ENCODE data around the gene ZBED1.
"Not testable (repeated sequence)": the region's sequence is repeated elsewhere in the genome, so short reads cannot be mapped to it uniquely, and the experiment has no call there.

The ZBED1 gene

GRCh38 chrX:2500803-2501558, at the start of gene ZBED1, which contains the start of gene DHRSX:
Gene ZBED1 (minus strand): TSS chrX:2500976. CDS start chrX:2490719, 10,257 bp downstream.
Gene DHRSX (minus strand): TSS chrX:2500976. CDS start chrX:2500925, 51 bp downstream.
- peak; percentile 31 for DNase-seq (ENCODE audit: low read depth)

GRCh38 chrX:2549876-2550275, 49.1 kb upstream of the ZBED1 start:
- DNase-seq (ENCODE audit: low read depth) = no peak

- no peak for DNase-seq (ENCODE audit: low read depth)
Measured at GRCh38 chrX:2548711-2549423, 48.1 kb upstream of the ZBED1 start.

- DNase-seq (ENCODE audit: low read depth) = no peak
Measured at GRCh38 chrX:2547736-2548135, 47.0 kb upstream of the ZBED1 start.

GRCh38 chrX:2546496-2546895, 45.7 kb upstream of the ZBED1 start:
- DNase-seq (ENCODE audit: low read depth) = no peak

GRCh38 chrX:2545144-2545543, 44.4 kb upstream of the ZBED1 start:
- no peak for DNase-seq (ENCODE audit: low read depth)

GRCh38 chrX:2542826-2543521, 42.2 kb upstream of the ZBED1 start:
- no peak for DNase-seq (ENCODE audit: low read depth)

- no peak for DNase-seq (ENCODE audit: low read depth)
Measured at GRCh38 chrX:2541603-2542002, 40.8 kb upstream of the ZBED1 start.

GRCh38 chrX:2540426-2540947, 39.7 kb upstream of the ZBED1 start:
- DNase-seq (ENCODE audit: low read depth) = no peak

GRCh38 chrX:2539586-2539985, 38.8 kb upstream of the ZBED1 start:
- DNase-seq (ENCODE audit: low read depth) = no peak

GRCh38 chrX:2538031-2538757, 37.4 kb upstream of the ZBED1 start:
- DNase-seq (ENCODE audit: low read depth) = no peak

GRCh38 chrX:2536974-2537373, 36.2 kb upstream of the ZBED1 start:
- DNase-seq (ENCODE audit: low read depth) = no peak

GRCh38 chrX:2536141-2536540, 35.4 kb upstream of the ZBED1 start:
- DNase-seq (ENCODE audit: low read depth) = no peak

- not testable (repeated sequence) for DNase-seq (ENCODE audit: low read depth)
Measured at GRCh38 chrX:2534261-2535021, 33.7 kb upstream of the ZBED1 start.

- DNase-seq (ENCODE audit: low read depth) = no peak
Measured at GRCh38 chrX:2533424-2533823, 32.6 kb upstream of the ZBED1 start.

GRCh38 chrX:2526390-2526789, 25.6 kb upstream of the ZBED1 start:
- DNase-seq (ENCODE audit: low read depth) = no peak

- no peak for DNase-seq (ENCODE audit: low read depth)
Measured at GRCh38 chrX:2523911-2524310, 23.1 kb upstream of the ZBED1 start.

- no peak for DNase-seq (ENCODE audit: low read depth)
Measured at GRCh38 chrX:2521927-2522386, 21.2 kb upstream of the ZBED1 start.

GRCh38 chrX:2521092-2521926, 20.5 kb upstream of the ZBED1 start:
- no peak for DNase-seq (ENCODE audit: low read depth)

- no peak for DNase-seq (ENCODE audit: low read depth)
Measured at GRCh38 chrX:2520539-2520938, 19.8 kb upstream of the ZBED1 start.
